Measurements from ENCODE around the gene CBX5.
A peak's percentile ranks its signal among the peaks of the same experiment; 100 is the strongest.

The CBX5 gene

DNA sequence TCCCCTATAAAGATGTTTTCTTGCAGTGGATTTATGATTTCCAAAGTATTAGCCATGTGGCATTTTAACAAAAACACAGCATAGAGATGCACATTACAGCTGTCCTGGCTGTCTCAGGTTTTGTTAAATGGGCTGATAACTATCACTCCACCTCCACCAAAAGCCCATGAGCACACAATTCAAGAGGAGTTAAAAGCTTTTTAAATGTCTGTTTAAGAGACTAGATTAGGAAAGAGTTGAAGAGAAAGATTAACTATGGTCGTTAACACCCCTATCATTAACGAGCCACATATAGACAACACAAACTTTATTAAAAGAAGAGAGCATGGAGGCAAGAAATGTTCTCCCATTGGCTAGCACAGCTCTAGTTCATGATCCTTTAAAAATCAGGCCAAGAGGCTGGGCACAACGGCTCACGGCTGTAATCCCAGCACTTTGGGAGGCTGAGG lies 14.5 kb downstream of the CBX5 start:
- Histone ChIP-seq H3K27me3 (no peaks in the 10 kb centered on the region), H4K20me1 (peaks cover 0 to 20% (median 3%) of the 10 kb centered on the region in 11 experiments; a peak in 4 of 22 replicates), H3K9me3 (replicated peaks in 1 of 11) (no peaks in the 10 kb centered on the region), H3K9ac (no peak overlapping the region), H3K36me3 (peaks cover 0 to 65% (median 31%) of the 10 kb centered on the region in 11 experiments; a peak in 17 of 22 replicates), H3K4me1 (peaks cover 28 to 67% (median 42%) of the 10 kb centered on the region in 10 experiments), H3K4me2 (no peak overlapping the region), H3K27ac (0 out of 22 replicates have a peak overlapping the region, but pooled peaks of 1 of the 11 experiments have one; percentile 5), H3K4me3 (no peak overlapping the region)
- no peak for TF ChIP-seq Cebpa-rat (IDR thresholded peaks at IDR 0.05)

DNA sequence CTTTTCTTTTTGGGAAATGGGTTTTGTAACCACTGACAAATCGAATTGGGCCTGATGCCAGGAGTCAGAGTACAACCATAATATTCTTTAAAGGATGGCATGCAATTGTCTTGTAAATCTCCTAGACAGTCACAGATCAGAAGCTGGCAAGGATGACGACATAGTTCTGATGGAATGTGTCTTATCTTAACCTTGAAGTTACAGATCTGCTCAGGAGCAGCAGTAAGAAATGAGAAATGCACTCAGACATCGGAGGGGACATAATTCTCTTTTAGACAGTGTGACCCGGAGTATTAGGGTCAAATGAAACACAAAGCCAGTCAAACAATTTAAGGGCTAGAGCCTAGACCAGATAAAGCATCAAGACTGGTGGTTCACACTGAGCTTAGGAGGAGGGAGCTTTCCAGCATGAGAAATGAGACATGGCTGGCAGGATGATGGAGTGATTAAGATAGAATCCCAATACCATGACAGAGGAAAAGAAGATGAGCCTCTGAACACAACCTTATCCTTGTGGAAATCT lies 17.5 kb downstream of the CBX5 start:
- no peak overlapping the region for H3K4me3 ChIP-seq
- peak overlapping the region in 9 of 11 experiments; percentile 20 to 72 (median 61); a peak in 18 of 22 replicates for H3K27ac ChIP-seq
- peak overlapping the region; percentile 61 to 97 (median 89); a peak in 21 of 22 replicates for H3K4me2 ChIP-seq
- no peaks in the 10 kb centered on the region for H3K27me3 ChIP-seq
- peaks cover 0 to 62% (median 33%) of the 10 kb centered on the region in 11 experiments; a peak in 17 of 22 replicates for H3K36me3 ChIP-seq
- peaks cover 55 to 77% (median 61%) of the 10 kb centered on the region in 10 experiments for H3K4me1 ChIP-seq
- peak overlapping the region in 7 of 11 experiments; percentile 11 to 64 (median 25); a peak in 7 of 22 replicates for H3K9ac ChIP-seq
- no peaks in the 10 kb centered on the region for H3K9me3 ChIP-seq (replicated peaks in 1 of 11)
- peak in 2 of 11 experiments; percentile 29 to 43; a peak in 1 of 22 replicates for TF ChIP-seq Cebpa-rat (IDR thresholded peaks at IDR 0.05)
- H4K20me1 ChIP-seq: peaks cover 0 to 34% (median 11%) of the 10 kb centered on the region in 11 experiments; a peak in 10 of 22 replicates

DNA sequence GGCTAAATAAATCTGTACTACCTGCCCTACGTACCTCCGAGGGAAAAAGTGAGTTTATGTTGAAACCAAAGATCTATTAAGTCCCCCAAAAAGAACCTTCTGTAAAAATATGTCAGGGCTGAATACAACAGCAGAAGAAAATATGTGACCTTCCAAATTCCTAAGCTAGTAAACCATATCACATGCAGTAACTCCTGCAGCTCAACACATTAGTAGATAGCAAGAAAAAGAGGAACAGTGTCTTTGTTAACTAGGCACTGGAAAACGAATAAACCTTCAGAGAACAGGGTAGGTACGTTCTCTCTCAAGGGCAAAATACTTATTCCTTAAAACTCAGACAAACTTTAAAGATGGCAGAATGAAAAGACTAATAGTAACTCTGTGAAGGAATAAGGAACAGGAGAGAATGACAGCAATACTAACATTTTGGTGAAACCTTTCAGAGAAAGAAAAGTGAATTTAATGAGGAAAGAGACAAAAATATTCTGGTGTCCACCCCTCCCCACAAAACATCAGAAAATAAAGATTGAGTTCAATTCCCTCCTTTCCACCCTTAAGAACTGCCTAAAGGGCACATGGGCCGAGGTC lies 18.0 kb downstream of the CBX5 start:
- Histone ChIP-seq H3K27me3 (no peaks in the 10 kb centered on the region), H3K9me3 (replicated peaks in 1 of 11) (no peaks in the 10 kb centered on the region), H4K20me1 (peaks cover 0 to 34% (median 11%) of the 10 kb centered on the region in 11 experiments; a peak in 10 of 22 replicates), H3K4me2 (peak overlapping the region; percentile 61 to 97 (median 89); a peak in 21 of 22 replicates), H3K36me3 (peaks cover 3 to 62% (median 36%) of the 10 kb centered on the region in 11 experiments; a peak in 20 of 22 replicates), H3K9ac (peak overlapping the region in 7 of 11 experiments; percentile 11 to 64 (median 25); a peak in 8 of 22 replicates), H3K4me3 (peak overlapping the region in 1 of 10 experiments; percentile 12; a peak in 1 of 20 replicates), H3K27ac (peak overlapping the region in 9 of 11 experiments; percentile 20 to 72 (median 61); a peak in 18 of 22 replicates), H3K4me1 (peaks cover 55 to 83% (median 65%) of the 10 kb centered on the region in 10 experiments)
- no peak for TF ChIP-seq Cebpa-rat (IDR thresholded peaks at IDR 0.05)

DNA sequence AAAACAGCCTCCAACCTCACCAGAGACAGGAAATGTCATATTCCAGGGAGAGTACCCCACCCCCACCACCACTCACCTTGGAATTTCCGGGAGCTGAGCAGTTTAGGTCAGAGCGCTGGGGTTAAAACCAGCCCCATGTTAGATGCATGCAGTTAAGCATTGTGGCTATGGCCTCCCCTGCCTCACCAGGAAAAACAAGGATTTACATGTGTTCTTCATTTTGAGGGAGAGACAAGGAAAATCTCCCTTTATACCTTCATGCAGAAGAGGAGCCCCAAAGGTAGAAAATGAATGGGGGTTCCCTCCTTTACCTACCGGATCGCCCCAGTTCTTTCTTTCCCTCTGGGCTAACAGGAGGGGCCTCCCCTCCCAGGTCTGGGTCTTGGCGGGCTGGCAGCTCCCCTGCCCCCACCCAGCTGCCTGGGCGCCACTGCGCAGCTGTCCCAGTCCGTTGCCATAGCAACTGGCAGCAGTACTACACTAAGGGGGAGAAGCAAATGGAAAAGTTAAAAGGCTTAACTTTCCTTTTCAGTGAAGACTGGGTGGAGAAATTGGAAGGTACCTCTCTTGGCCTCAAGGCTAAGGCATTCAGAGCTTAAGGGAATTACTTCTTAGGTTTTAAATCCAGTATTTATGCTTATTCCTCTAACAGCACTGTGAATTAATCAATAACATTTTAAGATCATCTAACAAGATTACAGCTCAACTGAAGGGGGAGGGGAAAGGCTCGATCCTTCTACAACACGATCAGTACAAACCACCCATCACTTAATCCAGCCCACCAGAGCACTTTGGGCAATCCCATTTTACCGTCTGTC lies 20.5 kb downstream of the CBX5 start:
- no peak for TF ChIP-seq Cebpa-rat (IDR thresholded peaks at IDR 0.05)
- Histone ChIP-seq H3K36me3 (peaks cover 27 to 63% (median 47%) of the 10 kb centered on the region in 11 experiments), H3K9me3 (replicated peaks in 1 of 11) (no peaks in the 10 kb centered on the region), H3K4me3 (peak overlapping the region; percentile 15 to 54 (median 42); a peak in 19 of 20 replicates), H4K20me1 (peaks cover 0 to 40% (median 14%) of the 10 kb centered on the region in 11 experiments; a peak in 11 of 22 replicates), H3K4me1 (peaks cover 55 to 75% (median 65%) of the 10 kb centered on the region in 10 experiments), H3K27me3 (no peaks in the 10 kb centered on the region), H3K27ac (peak overlapping the region; percentile 17 to 79 (median 66); a peak in 21 of 22 replicates), H3K9ac (peak overlapping the region; percentile 44 to 69 (median 66); a peak in 21 of 22 replicates), H3K4me2 (peak overlapping the region; percentile 77 to 97 (median 90))

DNA sequence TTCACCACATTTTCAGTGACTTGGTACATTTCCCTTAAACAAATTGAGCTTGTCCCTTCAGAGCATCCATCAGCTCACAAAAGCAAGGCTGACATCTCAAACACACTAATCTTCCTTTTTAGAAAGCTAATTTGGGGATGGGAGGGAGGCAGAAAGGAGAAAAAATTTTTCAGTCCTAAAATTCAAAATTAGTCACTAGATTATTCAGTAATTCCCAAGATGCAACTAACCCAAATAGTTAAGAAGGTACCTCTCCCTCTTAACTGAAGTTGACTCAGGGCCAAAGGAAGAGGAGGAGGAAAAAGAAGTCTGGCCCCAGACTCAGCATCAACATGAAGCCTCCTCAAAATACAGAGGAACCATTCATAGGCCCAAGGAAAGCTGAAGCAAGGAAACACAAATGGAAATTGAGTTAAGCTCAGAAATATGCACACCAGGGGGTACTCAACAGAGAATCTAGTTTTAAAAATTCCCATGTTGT lies 21.7 kb downstream of the CBX5 start:
- Histone ChIP-seq H3K9me3 (replicated peaks in 1 of 11) (no peaks in the 10 kb centered on the region), H3K27me3 (no peaks in the 10 kb centered on the region), H3K36me3 (peaks cover 33 to 63% (median 50%) of the 10 kb centered on the region in 11 experiments), H3K4me3 (no peak overlapping the region), H4K20me1 (peaks cover 0 to 44% (median 14%) of the 10 kb centered on the region in 11 experiments; a peak in 11 of 22 replicates), H3K27ac (peak overlapping the region in 8 of 11 experiments; percentile 6 to 79 (median 66); a peak in 10 of 22 replicates), H3K4me1 (peaks cover 53 to 66% (median 62%) of the 10 kb centered on the region in 10 experiments), H3K9ac (0 out of 22 replicates have a peak overlapping the region, but pooled peaks of 1 of the 11 experiments have one; percentile 28), H3K4me2 (peak overlapping the region; percentile 3 to 97 (median 89); a peak in 15 of 22 replicates)
- no peak for TF ChIP-seq Cebpa-rat (IDR thresholded peaks at IDR 0.05)

DNA sequence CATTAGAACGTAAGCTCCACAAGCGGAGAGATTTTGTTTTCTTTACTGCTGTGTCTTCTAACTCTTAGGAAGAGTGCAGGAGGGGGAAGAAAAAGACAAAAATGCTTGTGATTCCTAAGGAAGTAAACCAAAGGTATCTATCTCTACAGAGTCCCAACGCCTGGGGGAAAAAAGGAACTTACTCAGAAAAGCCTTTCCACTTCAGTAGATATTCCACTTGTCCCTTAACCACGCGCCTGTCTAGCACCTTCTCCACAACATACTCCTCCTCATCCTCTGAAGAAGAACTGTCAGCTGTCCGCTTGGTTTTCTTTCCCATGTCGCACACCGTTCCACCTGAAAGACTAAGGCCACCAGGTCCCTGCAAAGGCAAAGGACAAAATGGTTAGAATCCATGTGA lies 22.6 kb downstream of the CBX5 start:
- Histone ChIP-seq H4K20me1 (peaks cover 0 to 36% (median 17%) of the 10 kb centered on the region in 11 experiments; a peak in 11 of 22 replicates), H3K4me1 (peaks cover 44 to 57% (median 53%) of the 10 kb centered on the region in 10 experiments), H3K9ac (0 out of 22 replicates have a peak overlapping the region, but pooled peaks of 3 of the 11 experiments have one; percentile 1 to 30 (median 11)), H3K27ac (peak overlapping the region in 6 of 11 experiments; percentile 6 to 79 (median 20); a peak in 7 of 22 replicates), H3K36me3 (peaks cover 33 to 68% (median 59%) of the 10 kb centered on the region in 11 experiments), H3K9me3 (replicated peaks in 1 of 11) (no peaks in the 10 kb centered on the region), H3K27me3 (no peaks in the 10 kb centered on the region), H3K4me3 (no peak overlapping the region), H3K4me2 (peak overlapping the region in 7 of 11 experiments; percentile 27 to 97 (median 90); a peak in 12 of 22 replicates)
- no peak for TF ChIP-seq Cebpa-rat (IDR thresholded peaks at IDR 0.05)

DNA sequence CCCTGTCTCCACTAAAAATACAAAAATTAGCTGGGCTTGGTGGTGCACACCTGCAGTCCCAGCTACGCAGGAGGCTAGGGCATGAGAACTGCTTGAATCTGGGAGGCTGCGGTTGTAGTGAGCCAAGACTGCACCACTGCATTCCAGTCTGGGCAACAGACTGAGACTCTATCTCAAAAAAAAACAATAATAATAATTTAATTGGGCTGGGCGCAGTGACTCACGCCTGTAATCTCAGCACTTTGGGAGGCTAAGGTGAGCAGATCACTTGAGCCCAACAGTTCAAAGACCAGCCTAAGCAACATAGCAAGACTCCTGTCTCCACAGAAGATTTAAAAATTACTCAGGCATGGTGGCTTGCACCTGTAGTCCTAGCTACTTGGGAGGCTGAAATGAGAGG lies 26.7 kb downstream of the CBX5 start:
- Histone ChIP-seq H3K9me3 (replicated peaks in 1 of 11) (no peaks in the 10 kb centered on the region), H4K20me1 (peaks cover 0 to 24% (median 13%) of the 10 kb centered on the region in 11 experiments; a peak in 6 of 22 replicates), H3K36me3 (peaks cover 52 to 100% (median 94%) of the 10 kb centered on the region in 11 experiments), H3K9ac (no peak overlapping the region), H3K27me3 (no peaks in the 10 kb centered on the region), H3K4me2 (no peak overlapping the region), H3K27ac (no peak overlapping the region), H3K4me1 (peaks cover 3 to 29% (median 22%) of the 10 kb centered on the region in 10 experiments; a peak in 16 of 20 replicates), H3K4me3 (no peak overlapping the region)
- TF ChIP-seq Cebpa-rat (IDR thresholded peaks at IDR 0.05): no peak
